Lower leg skin (tissue), 3 donors: Measurements from ENCODE around the gene DPEP2.
"Not testable (repeated sequence)": the region's sequence is repeated elsewhere in the genome, so short reads cannot be mapped to it uniquely, and the experiment has no call there.

Source experiments
- CTCF ChIP-seq, 3 donors: fragments of 450-650 bp; IDR thresholded peaks; one replicate each; pipeline ENCODE4 v1.5.1; 2016; ENCODE audit warnings: antibody characterized with exemption in 3 of 3, mild to moderate bottlenecking in 3 of 3, moderate library complexity in 2 of 3
- POLR2A ChIP-seq, 2 donors: fragments of 450-650 bp; IDR thresholded peaks; one replicate each; pipeline ENCODE4 v1.6.1; 2016 to 2017; ENCODE audit warnings: antibody characterized with exemption in 2 of 2, mild to moderate bottlenecking in 1 of 2, moderate library complexity in 1 of 2

DNA sequence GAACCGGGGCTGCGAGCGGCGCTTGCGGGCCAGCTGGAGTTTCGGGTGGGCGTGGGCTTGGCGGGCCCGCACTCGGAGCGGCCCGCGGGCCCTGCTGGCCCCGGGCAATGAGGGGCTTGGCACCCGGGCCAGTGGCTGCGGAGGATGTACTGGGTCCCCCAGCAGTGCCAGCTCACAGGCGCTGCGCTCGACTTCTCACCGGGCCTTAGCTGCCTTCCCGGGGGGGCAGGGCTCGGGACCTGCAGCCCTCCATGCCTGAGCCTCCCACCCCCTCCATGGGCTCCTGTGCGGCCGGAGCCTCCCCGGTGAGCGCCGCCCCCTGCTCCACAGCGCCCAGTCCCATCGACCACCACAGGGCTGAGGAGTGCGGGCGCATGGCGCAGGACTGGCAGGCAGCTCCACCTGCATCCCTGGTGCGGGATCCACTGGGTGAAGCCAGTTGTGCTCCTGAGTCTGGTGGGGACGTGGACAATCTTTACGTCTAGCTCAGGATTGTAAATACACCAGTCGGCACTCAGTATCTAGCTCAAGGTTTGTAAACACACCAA is 979 bp downstream of the DPEP2 start:
- TF ChIP-seq CTCF, POLR2A (IDR thresholded peaks at IDR 0.05): not testable (repeated sequence)
